ENCODE data around the gene PPFIBP1.
"Not testable (repeated sequence)": the region's sequence is repeated elsewhere in the genome, so short reads cannot be mapped to it uniquely, and the experiment has no call there.

PPFIBP1 gene

GRCh38 chr12:27542628-27543027 is 18.6 kb downstream of the PPFIBP1 start:
- DNase-seq (ENCODE audit: low read depth, low spot score): no peak
- Histone ChIP-seq H3K27ac (ENCODE audit: low read length) (no peak overlapping the region), H3K27me3 (ENCODE audit: control insufficient read depth, insufficient read depth, low read length) (no peaks in the 10 kb centered on the region), H3K36me3 (ENCODE audit: control insufficient read depth, insufficient read depth, low read length) (no peaks in the 10 kb centered on the region), H3K9me3 (ENCODE audit: control insufficient read depth, insufficient read depth, low read length) (no peaks in the 10 kb centered on the region), H3K4me1 (ENCODE audit: control insufficient read depth, insufficient read depth, low read length) (peaks cover 1% of the 10 kb centered on the region; the same call in 1 of the 2 replicates), H3K4me3 (ENCODE audit: low read length) (no peak overlapping the region)
- no CpG with 5 or more reads among the region's 5 CpGs for WGBS (ENCODE audit: insufficient coverage, insufficient read length)

- H3K36me3 ChIP-seq (ENCODE audit: control insufficient read depth, insufficient read depth, low read length); H3K4me1 ChIP-seq (ENCODE audit: control insufficient read depth, insufficient read depth, low read length); DNase-seq (ENCODE audit: low read depth, low spot score); H3K9me3 ChIP-seq (ENCODE audit: control insufficient read depth, insufficient read depth, low read length); H3K27ac ChIP-seq (ENCODE audit: low read length); H3K4me3 ChIP-seq (ENCODE audit: low read length); H3K27me3 ChIP-seq (ENCODE audit: control insufficient read depth, insufficient read depth, low read length): not testable (repeated sequence)
- no CpG with 5 or more reads among the region's 1 CpG for WGBS (ENCODE audit: insufficient coverage, insufficient read length)
Observed at GRCh38 chr12:27544858-27545257, 20.9 kb downstream of the PPFIBP1 start.

- Histone ChIP-seq H3K4me1 (ENCODE audit: control insufficient read depth, insufficient read depth, low read length) (peaks cover 3% of the 10 kb centered on the region; the same call in 1 of the 2 replicates), H3K27me3 (ENCODE audit: control insufficient read depth, insufficient read depth, low read length) (no peaks in the 10 kb centered on the region), H3K4me3 (ENCODE audit: low read length) (no peak overlapping the region), H3K9me3 (ENCODE audit: control insufficient read depth, insufficient read depth, low read length) (no peaks in the 10 kb centered on the region), H3K27ac (ENCODE audit: low read length) (no peak overlapping the region), H3K36me3 (ENCODE audit: control insufficient read depth, insufficient read depth, low read length) (no peaks in the 10 kb centered on the region)
- DNase-seq (ENCODE audit: low read depth, low spot score): no peak
- no CpG with 5 or more reads among the region's 9 CpGs for WGBS (ENCODE audit: insufficient coverage, insufficient read length)
Observed at GRCh38 chr12:27545665-27546064, 21.7 kb downstream of the PPFIBP1 start.

- no CpG with 5 or more reads among the region's 5 CpGs for WGBS (ENCODE audit: insufficient coverage, insufficient read length)
- Histone ChIP-seq H3K9me3 (ENCODE audit: control insufficient read depth, insufficient read depth, low read length) (no peaks in the 10 kb centered on the region), H3K27me3 (ENCODE audit: control insufficient read depth, insufficient read depth, low read length) (no peaks in the 10 kb centered on the region), H3K4me3 (ENCODE audit: low read length) (no peak overlapping the region), H3K4me1 (ENCODE audit: control insufficient read depth, insufficient read depth, low read length) (peaks cover 2% of the 10 kb centered on the region), H3K36me3 (ENCODE audit: control insufficient read depth, insufficient read depth, low read length) (no peaks in the 10 kb centered on the region), H3K27ac (ENCODE audit: low read length) (no peak overlapping the region)
- DNase-seq (ENCODE audit: low read depth, low spot score): no peak
Observed at GRCh38 chr12:27547592-27547991, 23.6 kb downstream of the PPFIBP1 start.

- H3K27ac ChIP-seq (ENCODE audit: low read length): no peak overlapping the region
- no peak overlapping the region for H3K4me3 ChIP-seq (ENCODE audit: low read length)
- peaks cover 4% of the 10 kb centered on the region for H3K4me1 ChIP-seq (ENCODE audit: control insufficient read depth, insufficient read depth, low read length)
- no CpG with 5 or more reads among the region's 8 CpGs for WGBS (ENCODE audit: insufficient coverage, insufficient read length)
- H3K27me3 ChIP-seq (ENCODE audit: control insufficient read depth, insufficient read depth, low read length): no peaks in the 10 kb centered on the region
- H3K36me3 ChIP-seq (ENCODE audit: control insufficient read depth, insufficient read depth, low read length): no peaks in the 10 kb centered on the region
- no peak for DNase-seq (ENCODE audit: low read depth, low spot score)
- no peaks in the 10 kb centered on the region for H3K9me3 ChIP-seq (ENCODE audit: control insufficient read depth, insufficient read depth, low read length)
Observed at GRCh38 chr12:27548301-27549199, 24.5 kb downstream of the PPFIBP1 start.

GRCh38 chr12:27549236-27549800 is 25.3 kb downstream of the PPFIBP1 start:
- Histone ChIP-seq H3K27ac (ENCODE audit: low read length) (no peak overlapping the region), H3K36me3 (ENCODE audit: control insufficient read depth, insufficient read depth, low read length) (no peaks in the 10 kb centered on the region), H3K27me3 (ENCODE audit: control insufficient read depth, insufficient read depth, low read length) (no peaks in the 10 kb centered on the region), H3K4me3 (ENCODE audit: low read length) (no peak overlapping the region), H3K4me1 (ENCODE audit: control insufficient read depth, insufficient read depth, low read length) (peaks cover 4% of the 10 kb centered on the region), H3K9me3 (ENCODE audit: control insufficient read depth, insufficient read depth, low read length) (no peaks in the 10 kb centered on the region)
- DNase-seq (ENCODE audit: low read depth, low spot score): no peak
- WGBS (ENCODE audit: insufficient coverage, insufficient read length): no CpG with 5 or more reads among the region's 8 CpGs

- Histone ChIP-seq H3K4me1 (ENCODE audit: control insufficient read depth, insufficient read depth, low read length) (peaks cover 4% of the 10 kb centered on the region), H3K27ac (ENCODE audit: low read length) (no peak overlapping the region), H3K4me3 (ENCODE audit: low read length) (no peak overlapping the region), H3K27me3 (ENCODE audit: control insufficient read depth, insufficient read depth, low read length) (no peaks in the 10 kb centered on the region), H3K36me3 (ENCODE audit: control insufficient read depth, insufficient read depth, low read length) (no peaks in the 10 kb centered on the region), H3K9me3 (ENCODE audit: control insufficient read depth, insufficient read depth, low read length) (no peaks in the 10 kb centered on the region)
- no peak for DNase-seq (ENCODE audit: low read depth, low spot score)
- no CpG with 5 or more reads among the region's 12 CpGs for WGBS (ENCODE audit: insufficient coverage, insufficient read length)
Observed at GRCh38 chr12:27549801-27550652, 26.0 kb downstream of the PPFIBP1 start.

- Histone ChIP-seq H3K9me3 (ENCODE audit: control insufficient read depth, insufficient read depth, low read length) (no peaks in the 10 kb centered on the region), H3K4me1 (ENCODE audit: control insufficient read depth, insufficient read depth, low read length) (peaks cover 4% of the 10 kb centered on the region), H3K36me3 (ENCODE audit: control insufficient read depth, insufficient read depth, low read length) (no peaks in the 10 kb centered on the region), H3K4me3 (ENCODE audit: low read length) (no peak overlapping the region), H3K27ac (ENCODE audit: low read length) (no peak overlapping the region), H3K27me3 (ENCODE audit: control insufficient read depth, insufficient read depth, low read length) (no peaks in the 10 kb centered on the region)
- WGBS (ENCODE audit: insufficient coverage, insufficient read length): no CpG with 5 or more reads among the region's 4 CpGs
- no peak for DNase-seq (ENCODE audit: low read depth, low spot score)
Observed at GRCh38 chr12:27550653-27550975, 26.6 kb downstream of the PPFIBP1 start.

- no peak overlapping the region for H3K27ac ChIP-seq (ENCODE audit: low read length)
- no peak for DNase-seq (ENCODE audit: low read depth, low spot score)
- WGBS (ENCODE audit: insufficient coverage, insufficient read length): no CpG with 5 or more reads among the region's 9 CpGs
Observed at GRCh38 chr12:27551172-27551840, 27.3 kb downstream of the PPFIBP1 start.

GRCh38 chr12:27552235-27552634 is 28.2 kb downstream of the PPFIBP1 start:
- WGBS (ENCODE audit: insufficient coverage, insufficient read length): no CpG with 5 or more reads among the region's 6 CpGs
- peaks cover 4% of the 10 kb centered on the region for H3K4me1 ChIP-seq (ENCODE audit: control insufficient read depth, insufficient read depth, low read length)

More at GRCh38 chr12:27551172-27551840, 27.3 kb downstream of the PPFIBP1 start:
- no peaks in the 10 kb centered on the region for H3K27me3 ChIP-seq (ENCODE audit: control insufficient read depth, insufficient read depth, low read length)
- no peaks in the 10 kb centered on the region for H3K9me3 ChIP-seq (ENCODE audit: control insufficient read depth, insufficient read depth, low read length)
- H3K36me3 ChIP-seq (ENCODE audit: control insufficient read depth, insufficient read depth, low read length): no peaks in the 10 kb centered on the region
- H3K4me1 ChIP-seq (ENCODE audit: control insufficient read depth, insufficient read depth, low read length): peaks cover 4% of the 10 kb centered on the region
- H3K4me3 ChIP-seq (ENCODE audit: low read length): no peak overlapping the region

More at GRCh38 chr12:27552235-27552634, 28.2 kb downstream of the PPFIBP1 start:
- no peak for DNase-seq (ENCODE audit: low read depth, low spot score)
- no peak overlapping the region for H3K4me3 ChIP-seq (ENCODE audit: low read length)
- no peaks in the 10 kb centered on the region for H3K27me3 ChIP-seq (ENCODE audit: control insufficient read depth, insufficient read depth, low read length)
- no peaks in the 10 kb centered on the region for H3K36me3 ChIP-seq (ENCODE audit: control insufficient read depth, insufficient read depth, low read length)
- no peaks in the 10 kb centered on the region for H3K9me3 ChIP-seq (ENCODE audit: control insufficient read depth, insufficient read depth, low read length)
- H3K27ac ChIP-seq (ENCODE audit: low read length): no peak overlapping the region

All from iPS DF 6.9 (cell line).